IPS DF 19.7 (cell line): ENCODE results near the gene TMEM236.

Experiments used
- DNase-seq: peaks from one replicate; pipeline ENCODE4 v3.0.0-alpha.2; 2013; ENCODE audit warnings: low read depth, low spot score

Gene TMEM236

GRCh38 chr10:17787087-17787961 is 35.3 kb downstream of the TMEM236 start:
- peak; percentile 81 for DNase-seq

- no peak for DNase-seq
These were observed 36.6 kb downstream of the TMEM236 start for GRCh38 chr10:17788646-17789045.

GRCh38 chr10:17789396-17789795 is 37.4 kb downstream of the TMEM236 start:
- no peak for DNase-seq

- DNase-seq = no peak
These were observed 38.6 kb downstream of the TMEM236 start for GRCh38 chr10:17790651-17791050.

- DNase-seq = no peak
These were observed 41.0 kb downstream of the TMEM236 start for GRCh38 chr10:17792991-17793390.

GRCh38 chr10:17793823-17794644 is 42.0 kb downstream of the TMEM236 start:
- DNase-seq = no peak

GRCh38 chr10:17795083-17795482 is 43.1 kb downstream of the TMEM236 start:
- no peak for DNase-seq

- no peak for DNase-seq
These were observed 44.0 kb downstream of the TMEM236 start for GRCh38 chr10:17795813-17796594.

- no peak for DNase-seq
These were observed 49.5 kb downstream of the TMEM236 start for GRCh38 chr10:17801507-17801906.

- no peak for DNase-seq
These were observed 50.3 kb downstream of the TMEM236 start for GRCh38 chr10:17802350-17802749.

- no peak for DNase-seq
These were observed 51.0 kb downstream of the TMEM236 start for GRCh38 chr10:17802976-17803375.

GRCh38 chr10:17805330-17805729 is 53.3 kb downstream of the TMEM236 start:
- DNase-seq = no peak

- no peak for DNase-seq
These were observed 54.0 kb downstream of the TMEM236 start for GRCh38 chr10:17805921-17806577.

- no peak for DNase-seq
These were observed 57.2 kb downstream of the TMEM236 start, which contains the start of gene MRC1 for GRCh38 chr10:17808971-17809841. Gene MRC1, plus strand, starts transcription at chr10:17809348. Its CDS starts 118 bp downstream, at chr10:17809466.

GRCh38 chr10:17811146-17811865 is 59.3 kb downstream of the TMEM236 start:
- no peak for DNase-seq

- DNase-seq = no peak
These were observed 63.0 kb downstream of the TMEM236 start for GRCh38 chr10:17814973-17815372.

GRCh38 chr10:17816199-17816598 is 64.2 kb downstream of the TMEM236 start:
- DNase-seq = no peak

GRCh38 chr10:17817316-17817715 is 65.3 kb downstream of the TMEM236 start:
- DNase-seq = no peak

GRCh38 chr10:17817790-17818189 is 65.8 kb downstream of the TMEM236 start:
- DNase-seq = no peak

GRCh38 chr10:17819836-17820235 is 67.8 kb downstream of the TMEM236 start:
- no peak for DNase-seq
